ENCODE data around the gene MED26. TPM values are rescaled to one million over a fixed set of nuclear protein-coding genes. Genes with fewer than 3 reads are reported as not detected.

Gene MED26
- total and polyA plus RNA-seq, 2 of the 13 experiments (the other 11 are each of a cell fraction or from before 2014, with no cell fraction given), result 3.5 to 3.8 TPM

DNA sequence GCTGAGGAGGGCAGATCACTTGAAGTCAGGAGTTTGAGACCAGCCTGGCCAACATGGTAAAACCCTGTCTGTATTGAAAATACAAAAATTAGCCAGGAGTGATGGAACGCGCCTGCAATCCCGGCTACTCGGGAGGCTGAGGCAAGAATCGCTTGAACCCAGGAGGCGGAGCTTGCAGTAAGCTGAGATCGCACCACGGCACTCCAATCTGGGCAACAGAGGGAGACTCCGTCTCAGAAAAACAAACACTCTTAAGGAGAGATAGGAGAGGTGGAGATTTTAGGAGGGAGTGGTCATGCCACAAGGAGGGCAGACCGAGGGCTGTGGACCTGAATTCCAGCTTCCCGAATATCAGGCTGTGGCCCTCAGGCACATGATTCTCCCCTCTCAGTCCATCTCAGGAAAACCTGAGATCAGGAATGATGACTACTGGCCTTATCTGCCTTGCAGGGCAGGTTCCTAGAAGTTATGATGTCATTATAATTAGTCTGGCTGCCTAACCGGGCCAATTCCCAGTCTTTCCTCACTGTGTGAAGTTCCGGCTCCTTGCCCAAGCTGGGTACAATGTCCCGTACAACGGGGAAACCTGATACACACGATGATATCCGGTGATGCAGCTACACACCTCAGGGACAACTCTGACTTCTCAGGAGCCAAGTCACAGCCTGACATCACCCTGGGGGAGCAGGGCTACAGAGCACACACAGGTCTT, 58.2 kb downstream of the MED26 start:
- H3K4me2 ChIP-seq (ENCODE audit: low read depth, low read length), result no peak overlapping the region
- no peaks in the 10 kb centered on the region for H3K9me3 ChIP-seq (ENCODE audit: low read length)
- intact Hi-C loops (cut with micrococcal nuclease; ENCODE audit: unreplicated experiment), result loop anchor here (5.0 kb wide), 1 partner anchor 58 kb away; the partner anchor contains the start of gene MED26
- peak; percentile 82 for TF ChIP-seq ATF7 (IDR thresholded peaks at IDR 0.05)
- no peak for TF ChIP-seq ATF7 (CRISPR knock-in tag; IDR thresholded peaks at IDR 0.05)
- no peak for TF ChIP-seq ZNF331 (CRISPR knock-in tag; IDR thresholded peaks at IDR 0.05)
- no peak overlapping the region for H2AFZ ChIP-seq (ENCODE audit: low read length)
- ChIA-PET POLR2A (no interaction called here), CTCF (ENCODE audit: low intra/inter-chr PET ratio, low total read pairs) (no interaction called here)
- FAIRE-seq (no peak), ATAC-seq (no peak), DNase-seq (ENCODE audit: low spot score) (no peak)
- peaks cover 10 to 34% of the 10 kb centered on the region in 2 experiments; a peak in 4 of 5 replicates for H3K36me3 ChIP-seq (replicated peaks in 1 of 2; ENCODE audit: control insufficient read depth in 1 of 2, insufficient read depth in 2 of 2, low read length in 2 of 2)
- peaks cover 52% of the 10 kb centered on the region for H3K79me2 ChIP-seq (ENCODE audit: insufficient read depth, low read length)
- H3K27me3 ChIP-seq (ENCODE audit: control insufficient read depth in 1 of 2, insufficient read depth in 2 of 2, low read length in 2 of 2), result no peaks in the 10 kb centered on the region; a peak in 1 of 5 replicates
- no peak overlapping the region for H3K4me3 ChIP-seq (replicated peaks in 1 of 3; ENCODE audit: insufficient read depth in 1 of 3, low read depth in 2 of 3, low read length in 3 of 3)
- WGBS (ENCODE audit: low lambda C conversion rate), result 93% methylated on average over 16 of the region's 17 CpGs
- no peaks in the 10 kb centered on the region for H4K20me1 ChIP-seq (ENCODE audit: insufficient read depth, low read length)
- H3K9ac ChIP-seq (ENCODE audit: insufficient read depth, low read depth, low read length), result no peak overlapping the region
- peaks cover 42% of the 10 kb centered on the region for H3K4me1 ChIP-seq (ENCODE audit: insufficient read depth, low read length)
- in situ Hi-C loops (cut with HindIII; ENCODE audit: extremely low pct_ligation_motif_present, low pct_unique_long_range_greater_than_20kb), result loop anchor here (5.0 kb wide), 1 partner anchor 58 kb away; the partner anchor contains the start of gene MED26
- H3K27ac ChIP-seq (ENCODE audit: extremely low read length, insufficient read depth, low read length), result no peak overlapping the region
- no TSS peak for BruUV-seq (replicated peaks)

DNA sequence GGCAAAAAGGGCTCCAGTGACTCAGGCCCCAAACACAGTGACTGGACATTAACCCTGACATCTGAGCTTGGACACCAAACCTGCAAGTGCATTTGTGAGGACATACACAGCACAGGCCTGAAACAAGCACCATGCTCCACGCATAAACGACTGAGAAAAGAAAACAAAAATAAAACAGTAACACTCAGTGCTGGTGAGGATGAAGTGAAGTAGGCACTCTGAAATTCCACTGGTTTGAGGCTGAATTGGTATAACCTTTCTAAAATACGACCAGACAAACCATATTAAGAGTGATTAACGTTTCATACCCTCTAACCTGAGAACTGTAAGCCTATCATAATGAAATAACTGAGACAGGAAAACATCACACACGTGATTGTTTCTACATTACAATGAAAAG, 61.3 kb downstream of the MED26 start:
- ChIA-PET POLR2A (no interaction called here), CTCF (ENCODE audit: low intra/inter-chr PET ratio, low total read pairs) (no interaction called here)
- no peak overlapping the region for H3K27ac ChIP-seq (ENCODE audit: extremely low read length, insufficient read depth, low read length)
- in situ Hi-C loops (cut with HindIII; ENCODE audit: extremely low pct_ligation_motif_present, low pct_unique_long_range_greater_than_20kb), result no loop called here
- no peak overlapping the region for H3K4me2 ChIP-seq (ENCODE audit: low read depth, low read length)
- H3K9me3 ChIP-seq (ENCODE audit: low read length), result no peaks in the 10 kb centered on the region
- intact Hi-C loops (cut with micrococcal nuclease; ENCODE audit: unreplicated experiment), result no loop called here
- H3K4me3 ChIP-seq (replicated peaks in 1 of 3; ENCODE audit: insufficient read depth in 1 of 3, low read depth in 2 of 3, low read length in 3 of 3), result no peak overlapping the region
- ATAC-seq (no peak), FAIRE-seq (no peak), DNase-seq (ENCODE audit: low spot score) (no peak)
- BruUV-seq (replicated peaks), result no TSS peak
- H3K36me3 ChIP-seq (replicated peaks in 1 of 2; ENCODE audit: control insufficient read depth in 1 of 2, insufficient read depth in 2 of 2, low read length in 2 of 2), result peaks cover 11 to 55% of the 10 kb centered on the region in 2 experiments
- peaks cover 28% of the 10 kb centered on the region for H3K79me2 ChIP-seq (ENCODE audit: insufficient read depth, low read length)
- H3K4me1 ChIP-seq (ENCODE audit: insufficient read depth, low read length), result peaks cover 25% of the 10 kb centered on the region
- no peak overlapping the region for H3K9ac ChIP-seq (ENCODE audit: insufficient read depth, low read depth, low read length)
- no peaks in the 10 kb centered on the region for H3K27me3 ChIP-seq (ENCODE audit: control insufficient read depth in 1 of 2, insufficient read depth in 2 of 2, low read length in 2 of 2)
- H4K20me1 ChIP-seq (ENCODE audit: insufficient read depth, low read length), result no peaks in the 10 kb centered on the region
- 90% methylated on average over 5 of the region's 5 CpGs for WGBS (ENCODE audit: low lambda C conversion rate)
- H2AFZ ChIP-seq (ENCODE audit: low read length), result no peak overlapping the region
- TF ChIP-seq, protein P1, sequence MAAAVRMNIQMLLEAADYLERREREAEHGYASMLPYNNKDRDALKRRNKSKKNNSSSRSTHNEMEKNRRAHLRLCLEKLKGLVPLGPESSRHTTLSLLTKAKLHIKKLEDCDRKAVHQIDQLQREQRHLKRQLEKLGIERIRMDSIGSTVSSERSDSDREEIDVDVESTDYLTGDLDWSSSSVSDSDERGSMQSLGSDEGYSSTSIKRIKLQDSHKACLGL (CRISPR knock-in tag; IDR thresholded peaks at IDR 0.05), result no peak
- no peak for TF ChIP-seq FOSL2 (CRISPR knock-in tag; IDR thresholded peaks at IDR 0.05)
- TF ChIP-seq, protein P2, sequence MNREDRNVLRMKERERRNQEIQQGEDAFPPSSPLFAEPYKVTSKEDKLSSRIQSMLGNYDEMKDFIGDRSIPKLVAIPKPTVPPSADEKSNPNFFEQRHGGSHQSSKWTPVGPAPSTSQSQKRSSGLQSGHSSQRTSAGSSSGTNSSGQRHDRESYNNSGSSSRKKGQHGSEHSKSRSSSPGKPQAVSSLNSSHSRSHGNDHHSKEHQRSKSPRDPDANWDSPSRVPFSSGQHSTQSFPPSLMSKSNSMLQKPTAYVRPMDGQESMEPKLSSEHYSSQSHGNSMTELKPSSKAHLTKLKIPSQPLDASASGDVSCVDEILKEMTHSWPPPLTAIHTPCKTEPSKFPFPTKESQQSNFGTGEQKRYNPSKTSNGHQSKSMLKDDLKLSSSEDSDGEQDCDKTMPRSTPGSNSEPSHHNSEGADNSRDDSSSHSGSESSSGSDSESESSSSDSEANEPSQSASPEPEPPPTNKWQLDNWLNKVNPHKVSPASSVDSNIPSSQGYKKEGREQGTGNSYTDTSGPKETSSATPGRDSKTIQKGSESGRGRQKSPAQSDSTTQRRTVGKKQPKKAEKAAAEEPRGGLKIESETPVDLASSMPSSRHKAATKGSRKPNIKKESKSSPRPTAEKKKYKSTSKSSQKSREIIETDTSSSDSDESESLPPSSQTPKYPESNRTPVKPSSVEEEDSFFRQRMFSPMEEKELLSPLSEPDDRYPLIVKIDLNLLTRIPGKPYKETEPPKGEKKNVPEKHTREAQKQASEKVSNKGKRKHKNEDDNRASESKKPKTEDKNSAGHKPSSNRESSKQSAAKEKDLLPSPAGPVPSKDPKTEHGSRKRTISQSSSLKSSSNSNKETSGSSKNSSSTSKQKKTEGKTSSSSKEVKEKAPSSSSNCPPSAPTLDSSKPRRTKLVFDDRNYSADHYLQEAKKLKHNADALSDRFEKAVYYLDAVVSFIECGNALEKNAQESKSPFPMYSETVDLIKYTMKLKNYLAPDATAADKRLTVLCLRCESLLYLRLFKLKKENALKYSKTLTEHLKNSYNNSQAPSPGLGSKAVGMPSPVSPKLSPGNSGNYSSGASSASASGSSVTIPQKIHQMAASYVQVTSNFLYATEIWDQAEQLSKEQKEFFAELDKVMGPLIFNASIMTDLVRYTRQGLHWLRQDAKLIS (CRISPR knock-in tag; IDR thresholded peaks at IDR 0.05), result no peak
- no peak for TF ChIP-seq HNF4A (CRISPR knock-in tag; IDR thresholded peaks at IDR 0.05)
- TF ChIP-seq TEAD2 (CRISPR knock-in tag; IDR thresholded peaks at IDR 0.05), result no peak
- TF ChIP-seq MAFK (conservative IDR thresholded peaks at IDR 0.05 in 1 of 2, IDR thresholded peaks at IDR 0.05 in 1 of 2; ENCODE audit: low read length in 2 of 2), result no peak
- TF ChIP-seq ZNF720 (CRISPR knock-in tag; IDR thresholded peaks at IDR 0.05), result no peak
- no peak for TF ChIP-seq ZNF678 (CRISPR knock-in tag; IDR thresholded peaks at IDR 0.05)
- TF ChIP-seq, protein P3, sequence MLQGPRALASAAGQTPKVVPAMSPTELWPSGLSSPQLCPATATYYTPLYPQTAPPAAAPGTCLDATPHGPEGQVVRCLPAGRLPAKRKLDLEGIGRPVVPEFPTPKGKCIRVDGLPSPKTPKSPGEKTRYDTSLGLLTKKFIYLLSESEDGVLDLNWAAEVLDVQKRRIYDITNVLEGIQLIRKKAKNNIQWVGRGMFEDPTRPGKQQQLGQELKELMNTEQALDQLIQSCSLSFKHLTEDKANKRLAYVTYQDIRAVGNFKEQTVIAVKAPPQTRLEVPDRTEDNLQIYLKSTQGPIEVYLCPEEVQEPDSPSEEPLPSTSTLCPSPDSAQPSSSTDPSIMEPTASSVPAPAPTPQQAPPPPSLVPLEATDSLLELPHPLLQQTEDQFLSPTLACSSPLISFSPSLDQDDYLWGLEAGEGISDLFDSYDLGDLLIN (CRISPR knock-in tag; IDR thresholded peaks at IDR 0.05; ENCODE audit: borderline replicate concordance), result no peak
- no peak for TF ChIP-seq NCOA1 (CRISPR knock-in tag; IDR thresholded peaks at IDR 0.05)
- no peak for TF ChIP-seq ZNF441 (CRISPR knock-in tag; IDR thresholded peaks at IDR 0.05; ENCODE audit: borderline replicate concordance)
